MM.1S (cell line): ENCODE results near the gene SREBF1.

Experiments used
- DNase-seq: peaks from one replicate; pipeline ENCODE4 v3.0.0-alpha.2; 2015
- H2AFZ ChIP-seq: fragments of 300-600 bp; sonication (generic); 2 replicates; pipeline ENCODE4 v1.6.0; 2016; ENCODE audit warnings: antibody characterized with exemption, low read length
- H3F3A ChIP-seq: fragments of 300-600 bp; sonication (generic); 2 replicates; pipeline ENCODE4 v1.6.1; 2016; ENCODE audit warnings: mild to moderate bottlenecking, antibody characterized with exemption, low read length, moderate library complexity, mixed read lengths; ENCODE audit not compliant: insufficient read depth
- H3K27ac ChIP-seq: fragments of 300-600 bp; sonication (generic); 2 replicates; pipeline ENCODE4 v1.5.1; 2016; ENCODE audit warnings: mild to moderate bottlenecking, low read length
- H3K27me3 ChIP-seq: fragments of 300-600 bp; sonication (generic); replicated peaks from 2 replicates; pipeline ENCODE4 v1.6.0; 2016; ENCODE audit warnings: low read length; ENCODE audit not compliant: insufficient read depth
- H3K36me3 ChIP-seq: fragments of 300-600 bp; sonication (generic); replicated peaks from 2 replicates; pipeline ENCODE4 v1.6.1; 2016; ENCODE audit warnings: mild to moderate bottlenecking, low read length, mixed read lengths; ENCODE audit not compliant: insufficient read depth
- H3K4me1 ChIP-seq: fragments of 300-600 bp; sonication (generic); 2 replicates; pipeline ENCODE4 v1.6.1; 2016; ENCODE audit warnings: low read length, mixed read lengths
- H3K4me2 ChIP-seq: fragments of 300-600 bp; sonication (generic); 2 replicates; pipeline ENCODE4 v1.6.0; 2016; ENCODE audit warnings: low read depth, low read length
- H3K4me3 ChIP-seq: fragments of 300-600 bp; sonication (generic); 2 replicates; pipeline ENCODE4 v1.5.1; 2016; ENCODE audit warnings: low read length, mixed read lengths
- H3K79me2 ChIP-seq: fragments of 300-600 bp; sonication (generic); 2 replicates; pipeline ENCODE4 v1.6.1; 2016; ENCODE audit warnings: mixed run types, low read length, mixed read lengths
- H3K9ac ChIP-seq: fragments of 300-600 bp; sonication (generic); 2 replicates; pipeline ENCODE4 v1.6.1; 2016; ENCODE audit warnings: low read length, mixed read lengths
- H3K9me2 ChIP-seq: fragments of 300-600 bp; sonication (generic); replicated peaks from 2 replicates; pipeline ENCODE4 v1.6.1; 2016; ENCODE audit warnings: mild to moderate bottlenecking, low read length, mixed read lengths; ENCODE audit not compliant: insufficient read depth
- H3K9me3 ChIP-seq: fragments of 300-600 bp; sonication (generic); replicated peaks from 2 replicates; pipeline ENCODE4 v1.6.1; 2016; ENCODE audit warnings: mild to moderate bottlenecking, low read length, mixed read lengths; ENCODE audit not compliant: insufficient read depth
- H4K20me1 ChIP-seq: fragments of 300-600 bp; sonication (generic); 2 replicates; pipeline ENCODE4 v1.6.1; 2016; ENCODE audit warnings: mild to moderate bottlenecking, low read length, moderate library complexity, mixed read lengths; ENCODE audit not compliant: insufficient read depth
- EZH2 ChIP-seq: fragments of 300-600 bp; sonication (generic); optimal IDR thresholded peaks from 2 replicates; pipeline ENCODE3; 2017; ENCODE audit warnings: low read depth, mild to moderate bottlenecking, antibody characterized with exemption, low read length, mixed read lengths
- EZH2phosphoT487 ChIP-seq: fragments of 300-600 bp; sonication (generic); IDR thresholded peaks from 2 replicates; pipeline ENCODE4 v1.6.1; 2018; ENCODE audit warnings: antibody characterized with exemption, low read length
- TF ChIP-seq, protein P1 (sequence below): fragments of 300-600 bp; sonication (generic); IDR thresholded peaks from 2 replicates; pipeline ENCODE4 v1.5.1; 2016; ENCODE audit warnings: antibody characterized with exemption, low read length, mixed read lengths

Gene SREBF1

DNA sequence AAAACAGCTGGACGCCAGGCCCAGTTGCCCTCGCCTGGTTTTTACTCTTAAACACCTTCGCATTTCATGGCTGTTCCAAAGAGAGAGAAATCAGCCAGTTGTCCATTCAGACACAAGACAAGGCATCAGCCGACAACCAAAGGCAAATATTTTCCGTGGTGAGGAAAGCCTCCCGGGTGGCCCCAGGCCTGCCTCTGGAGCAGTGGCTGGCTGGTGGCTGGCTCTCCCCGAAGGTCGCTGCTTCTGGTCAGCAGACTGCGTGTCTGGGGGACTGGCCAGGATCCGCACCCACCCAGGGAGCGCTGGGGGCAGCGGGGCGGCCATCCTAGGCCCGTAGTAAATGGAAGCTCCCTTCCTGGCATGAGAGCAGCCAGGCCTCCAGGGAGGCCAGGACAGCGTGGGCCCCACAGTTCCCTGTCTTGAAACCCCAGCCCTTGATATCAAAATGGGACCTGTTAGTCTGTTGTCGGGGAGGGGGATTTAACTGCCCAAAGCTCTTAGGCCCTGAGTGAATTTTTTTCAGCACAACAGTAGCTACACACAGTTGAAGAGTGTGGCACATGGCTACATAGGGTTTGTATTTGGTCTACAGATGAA is 57.7 kb downstream of the SREBF1 start:
- Histone ChIP-seq H3K4me2 (no peak overlapping the region), H3K36me3 (no peaks in the 10 kb centered on the region), H4K20me1 (no peaks in the 10 kb centered on the region), H3K4me3 (no peak overlapping the region), H3K27ac (no peak overlapping the region), H3K9me3 (no peaks in the 10 kb centered on the region), H3K27me3 (no peaks in the 10 kb centered on the region), H3K9ac (no peak overlapping the region), H3F3A (0 out of 2 replicates have a peak, but pooled peaks cover 5% of the 10 kb centered on the region), H3K79me2 (peaks cover 6% of the 10 kb centered on the region), H3K4me1 (no peaks in the 10 kb centered on the region), H3K9me2 (no peaks in the 10 kb centered on the region), H2AFZ (no peak overlapping the region)
- no peak for DNase-seq
- TF ChIP-seq EZH2phosphoT487: no peak
- TF ChIP-seq EZH2: no peak
- TF ChIP-seq, protein P1, sequence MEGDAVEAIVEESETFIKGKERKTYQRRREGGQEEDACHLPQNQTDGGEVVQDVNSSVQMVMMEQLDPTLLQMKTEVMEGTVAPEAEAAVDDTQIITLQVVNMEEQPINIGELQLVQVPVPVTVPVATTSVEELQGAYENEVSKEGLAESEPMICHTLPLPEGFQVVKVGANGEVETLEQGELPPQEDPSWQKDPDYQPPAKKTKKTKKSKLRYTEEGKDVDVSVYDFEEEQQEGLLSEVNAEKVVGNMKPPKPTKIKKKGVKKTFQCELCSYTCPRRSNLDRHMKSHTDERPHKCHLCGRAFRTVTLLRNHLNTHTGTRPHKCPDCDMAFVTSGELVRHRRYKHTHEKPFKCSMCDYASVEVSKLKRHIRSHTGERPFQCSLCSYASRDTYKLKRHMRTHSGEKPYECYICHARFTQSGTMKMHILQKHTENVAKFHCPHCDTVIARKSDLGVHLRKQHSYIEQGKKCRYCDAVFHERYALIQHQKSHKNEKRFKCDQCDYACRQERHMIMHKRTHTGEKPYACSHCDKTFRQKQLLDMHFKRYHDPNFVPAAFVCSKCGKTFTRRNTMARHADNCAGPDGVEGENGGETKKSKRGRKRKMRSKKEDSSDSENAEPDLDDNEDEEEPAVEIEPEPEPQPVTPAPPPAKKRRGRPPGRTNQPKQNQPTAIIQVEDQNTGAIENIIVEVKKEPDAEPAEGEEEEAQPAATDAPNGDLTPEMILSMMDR: no peak

DNA sequence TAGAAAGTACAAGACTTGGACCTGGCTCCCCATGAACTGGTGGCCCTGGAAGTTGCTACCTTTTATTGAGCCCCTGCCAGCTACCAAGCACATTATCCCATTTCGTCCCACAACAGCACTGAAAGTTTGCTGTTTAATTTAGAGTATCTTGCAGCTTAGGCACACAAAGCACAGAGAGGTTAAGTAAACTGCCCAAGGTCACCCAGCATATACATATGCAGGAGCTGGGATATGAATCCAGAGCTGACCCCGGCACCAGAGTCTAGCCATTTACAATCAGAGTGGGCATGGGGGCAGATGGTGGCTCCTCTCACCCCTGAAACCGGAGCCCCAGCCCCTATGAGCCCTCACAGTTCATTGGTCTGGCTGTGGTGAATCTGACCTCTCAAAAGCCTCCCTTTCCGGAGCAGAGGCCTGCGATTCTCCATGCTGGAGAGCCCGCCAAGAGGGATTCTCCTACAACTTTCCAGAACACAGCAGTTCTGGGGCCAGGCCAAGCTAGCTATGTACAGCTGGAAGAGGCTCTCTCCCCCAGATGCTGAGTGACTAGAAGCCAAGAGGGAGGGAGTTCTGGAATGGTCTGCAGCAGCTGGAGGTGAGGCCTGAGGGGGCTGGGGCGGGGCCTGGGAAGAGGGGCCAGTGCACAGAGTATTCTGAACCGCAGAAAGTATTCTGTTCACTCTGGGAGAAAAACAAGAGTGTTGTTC is 58.3 kb downstream of the SREBF1 start:
- no peak for TF ChIP-seq EZH2
- no peak for TF ChIP-seq EZH2phosphoT487
- TF ChIP-seq, protein P1: no peak
- Histone ChIP-seq H3K36me3 (no peaks in the 10 kb centered on the region), H3F3A (0 out of 2 replicates have a peak, but pooled peaks cover 2% of the 10 kb centered on the region), H3K9ac (no peak overlapping the region), H2AFZ (no peak overlapping the region), H3K4me1 (no peaks in the 10 kb centered on the region), H3K9me2 (no peaks in the 10 kb centered on the region), H4K20me1 (no peaks in the 10 kb centered on the region), H3K4me3 (no peak overlapping the region), H3K9me3 (no peaks in the 10 kb centered on the region), H3K4me2 (no peak overlapping the region), H3K27ac (no peak overlapping the region), H3K27me3 (no peaks in the 10 kb centered on the region), H3K79me2 (no peaks in the 10 kb centered on the region; the same call in 1 of the 2 replicates)
- no peak for DNase-seq

DNA sequence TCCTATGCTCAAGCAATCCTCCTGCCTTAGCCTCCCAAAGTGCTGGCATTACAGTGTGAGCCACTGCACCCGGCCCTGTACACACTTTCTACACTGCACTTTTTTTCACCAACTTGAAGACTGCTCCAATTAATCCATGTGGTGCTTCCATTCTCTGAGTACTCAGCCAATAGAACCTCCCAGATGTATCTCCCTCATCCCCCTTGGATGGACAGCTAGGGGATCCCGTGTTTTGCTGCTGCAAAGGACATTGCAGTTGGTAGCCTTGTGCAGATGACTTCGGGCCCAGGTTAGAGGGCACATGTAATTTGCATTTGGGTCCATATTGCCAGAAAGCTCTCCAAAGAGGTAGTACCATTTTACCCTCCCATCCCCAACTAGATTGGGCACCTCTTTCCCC is 59.9 kb downstream of the SREBF1 start:
- no peak overlapping the region for H3K4me2 ChIP-seq

More for the DNA sequence above, 59.9 kb downstream of the SREBF1 start:
- TF ChIP-seq EZH2 (no peak), EZH2phosphoT487 (no peak)
- TF ChIP-seq, protein P1: no peak
- DNase-seq: no peak
- H3K9me2 ChIP-seq: no peaks in the 10 kb centered on the region
- H2AFZ ChIP-seq: no peak overlapping the region
- no peak overlapping the region for H3K9ac ChIP-seq
- H4K20me1 ChIP-seq: no peaks in the 10 kb centered on the region
- no peak overlapping the region for H3K4me3 ChIP-seq
- no peaks in the 10 kb centered on the region for H3K27me3 ChIP-seq
- H3K9me3 ChIP-seq: no peaks in the 10 kb centered on the region
- H3F3A ChIP-seq: no peaks in the 10 kb centered on the region
- no peaks in the 10 kb centered on the region for H3K79me2 ChIP-seq
- no peaks in the 10 kb centered on the region for H3K36me3 ChIP-seq
- no peak overlapping the region for H3K27ac ChIP-seq
- H3K4me1 ChIP-seq: no peaks in the 10 kb centered on the region
